H1 (cell line): ENCODE measurements around the gene C13orf42. TPM values are rescaled to one million over a fixed set of nuclear protein-coding genes. Genes with fewer than 3 reads are reported as not detected.

Experiments
- CBX5 ChIP-seq: fragments of 300-800, 300-1000 bp; sonication (generic); IDR thresholded peaks from 2 replicates; pipeline ENCODE4 v1.7.1; 2016; ENCODE audit warnings: antibody characterized with exemption, low read length, low read depth
- CEBPB ChIP-seq: IDR thresholded peaks from 2 replicates; pipeline ENCODE4 v1.6.1; 2012; ENCODE audit warnings: low read depth, low read length
- EP300 ChIP-seq, 2 experiments: IDR thresholded peaks; 1 replicate in 1 of 2; 2 replicates in 1 of 2; pipeline ENCODE4 v1.6.1; 2011 to 2012; ENCODE audit warnings: low read depth in 2 of 2, low read length in 2 of 2, mild to moderate bottlenecking in 2 of 2, borderline replicate concordance in 1 of 2, inconsistent platforms in 1 of 2, moderate library complexity in 1 of 2
- GABPA ChIP-seq: IDR thresholded peaks from 2 replicates; pipeline ENCODE4 v1.6.1; 2011; ENCODE audit warnings: mild to moderate bottlenecking, low read length, moderate library complexity, borderline replicate concordance; ENCODE audit not compliant: insufficient read depth
- JUN ChIP-seq: IDR thresholded peaks from 2 replicates; pipeline ENCODE4 v1.6.1; 2011; ENCODE audit warnings: low read depth, mild to moderate bottlenecking, improper control_type of control experiment, low read length
- POLR2A ChIP-seq, 2 experiments: IDR thresholded peaks; 1 replicate in 1 of 2; 2 replicates in 1 of 2; pipeline ENCODE4 v1.6.1; 2011; ENCODE audit warnings: low read depth in 2 of 2, low read length in 2 of 2, mild to moderate bottlenecking in 2 of 2; ENCODE audit errors: control extremely low read depth in 1 of 2
- RFX5 ChIP-seq: IDR thresholded peaks from 2 replicates; pipeline ENCODE4 v1.6.1; 2011; ENCODE audit warnings: low read depth, low read length, improper control_type of control experiment, borderline replicate concordance
- TEAD4 ChIP-seq: IDR thresholded peaks from 2 replicates; pipeline ENCODE4 v1.6.1; 2012; ENCODE audit warnings: low read depth, low read length, inconsistent platforms, mixed read lengths
- polyA plus RNA-seq, 7 experiments: library from polyadenylated mRNA; depleted of rRNA in 3 of 7; stranded (reverse) in 5 of 7; unstranded in 2 of 7; fragments of >200 nt in 5 of 7; fragments of 200-250 nt in 2 of 7; gene quantifications; 1 replicate in 5 of 7; 2 replicates in 1 of 7; 4 replicates in 1 of 7; pipeline versions ENCODE4 v1.2.1 to v1.2.3, GENCODE V29; 2011 to 2013; ENCODE audit warnings: missing spikeins in 2 of 7, mixed read lengths in 2 of 7
- total RNA-seq: library from RNA; stranded (reverse); fragmentation: NEBNext Ultra II Directional; extraction: Animal tissue kit (Norgen Biotek cat#: 25700); gene quantifications from 2 replicates; pipeline ENCODE4 v1.2.1, GENCODE V29; 2021
- TF ChIP-seq, protein P1 (sequence below): fragments of 300-600 bp; sonication (generic); IDR thresholded peaks from 2 replicates; pipeline ENCODE4 v1.7.1; 2012; ENCODE audit warnings: low read length, moderate library complexity, mild to moderate bottlenecking, inconsistent platforms; ENCODE audit not compliant: insufficient replicate concordance
- TF ChIP-seq, protein P2 (sequence below): IDR thresholded peaks from 2 replicates; pipeline ENCODE4 v1.6.1; 2011; ENCODE audit warnings: low read depth, mild to moderate bottlenecking, low read length; ENCODE audit not compliant: insufficient read depth
- TF ChIP-seq, protein P3 (sequence below): IDR thresholded peaks from 2 replicates; pipeline ENCODE4 v1.6.1; 2012; ENCODE audit warnings: inconsistent platforms

Gene C13orf42
- total and polyA plus RNA-seq, 2 of the 8 experiments (the other 6 are each of a cell fraction or from before 2014, with no cell fraction given): 9.9 to 10.1 TPM

DNA sequence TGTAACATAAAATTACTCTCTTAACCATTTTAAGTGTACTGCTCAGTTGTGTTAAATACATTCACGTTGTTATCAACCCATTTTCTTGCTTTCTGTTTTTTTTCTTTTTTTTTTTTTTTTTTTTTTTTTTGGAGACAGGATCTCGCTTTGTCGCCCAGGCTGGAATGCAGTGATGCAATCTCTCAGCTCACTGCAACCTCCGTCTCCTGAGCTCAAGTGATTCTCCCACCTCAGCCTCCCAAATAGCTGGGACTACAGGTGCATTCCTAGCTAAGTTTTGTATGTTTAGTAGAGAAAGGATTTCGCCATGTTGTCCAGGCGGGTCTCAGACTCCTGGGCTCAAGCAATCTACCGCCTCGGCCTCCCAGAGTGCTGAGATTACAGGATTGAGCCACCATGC lies 42.5 kb upstream of the C13orf42 start (continued):
- TF ChIP-seq, protein P1, sequence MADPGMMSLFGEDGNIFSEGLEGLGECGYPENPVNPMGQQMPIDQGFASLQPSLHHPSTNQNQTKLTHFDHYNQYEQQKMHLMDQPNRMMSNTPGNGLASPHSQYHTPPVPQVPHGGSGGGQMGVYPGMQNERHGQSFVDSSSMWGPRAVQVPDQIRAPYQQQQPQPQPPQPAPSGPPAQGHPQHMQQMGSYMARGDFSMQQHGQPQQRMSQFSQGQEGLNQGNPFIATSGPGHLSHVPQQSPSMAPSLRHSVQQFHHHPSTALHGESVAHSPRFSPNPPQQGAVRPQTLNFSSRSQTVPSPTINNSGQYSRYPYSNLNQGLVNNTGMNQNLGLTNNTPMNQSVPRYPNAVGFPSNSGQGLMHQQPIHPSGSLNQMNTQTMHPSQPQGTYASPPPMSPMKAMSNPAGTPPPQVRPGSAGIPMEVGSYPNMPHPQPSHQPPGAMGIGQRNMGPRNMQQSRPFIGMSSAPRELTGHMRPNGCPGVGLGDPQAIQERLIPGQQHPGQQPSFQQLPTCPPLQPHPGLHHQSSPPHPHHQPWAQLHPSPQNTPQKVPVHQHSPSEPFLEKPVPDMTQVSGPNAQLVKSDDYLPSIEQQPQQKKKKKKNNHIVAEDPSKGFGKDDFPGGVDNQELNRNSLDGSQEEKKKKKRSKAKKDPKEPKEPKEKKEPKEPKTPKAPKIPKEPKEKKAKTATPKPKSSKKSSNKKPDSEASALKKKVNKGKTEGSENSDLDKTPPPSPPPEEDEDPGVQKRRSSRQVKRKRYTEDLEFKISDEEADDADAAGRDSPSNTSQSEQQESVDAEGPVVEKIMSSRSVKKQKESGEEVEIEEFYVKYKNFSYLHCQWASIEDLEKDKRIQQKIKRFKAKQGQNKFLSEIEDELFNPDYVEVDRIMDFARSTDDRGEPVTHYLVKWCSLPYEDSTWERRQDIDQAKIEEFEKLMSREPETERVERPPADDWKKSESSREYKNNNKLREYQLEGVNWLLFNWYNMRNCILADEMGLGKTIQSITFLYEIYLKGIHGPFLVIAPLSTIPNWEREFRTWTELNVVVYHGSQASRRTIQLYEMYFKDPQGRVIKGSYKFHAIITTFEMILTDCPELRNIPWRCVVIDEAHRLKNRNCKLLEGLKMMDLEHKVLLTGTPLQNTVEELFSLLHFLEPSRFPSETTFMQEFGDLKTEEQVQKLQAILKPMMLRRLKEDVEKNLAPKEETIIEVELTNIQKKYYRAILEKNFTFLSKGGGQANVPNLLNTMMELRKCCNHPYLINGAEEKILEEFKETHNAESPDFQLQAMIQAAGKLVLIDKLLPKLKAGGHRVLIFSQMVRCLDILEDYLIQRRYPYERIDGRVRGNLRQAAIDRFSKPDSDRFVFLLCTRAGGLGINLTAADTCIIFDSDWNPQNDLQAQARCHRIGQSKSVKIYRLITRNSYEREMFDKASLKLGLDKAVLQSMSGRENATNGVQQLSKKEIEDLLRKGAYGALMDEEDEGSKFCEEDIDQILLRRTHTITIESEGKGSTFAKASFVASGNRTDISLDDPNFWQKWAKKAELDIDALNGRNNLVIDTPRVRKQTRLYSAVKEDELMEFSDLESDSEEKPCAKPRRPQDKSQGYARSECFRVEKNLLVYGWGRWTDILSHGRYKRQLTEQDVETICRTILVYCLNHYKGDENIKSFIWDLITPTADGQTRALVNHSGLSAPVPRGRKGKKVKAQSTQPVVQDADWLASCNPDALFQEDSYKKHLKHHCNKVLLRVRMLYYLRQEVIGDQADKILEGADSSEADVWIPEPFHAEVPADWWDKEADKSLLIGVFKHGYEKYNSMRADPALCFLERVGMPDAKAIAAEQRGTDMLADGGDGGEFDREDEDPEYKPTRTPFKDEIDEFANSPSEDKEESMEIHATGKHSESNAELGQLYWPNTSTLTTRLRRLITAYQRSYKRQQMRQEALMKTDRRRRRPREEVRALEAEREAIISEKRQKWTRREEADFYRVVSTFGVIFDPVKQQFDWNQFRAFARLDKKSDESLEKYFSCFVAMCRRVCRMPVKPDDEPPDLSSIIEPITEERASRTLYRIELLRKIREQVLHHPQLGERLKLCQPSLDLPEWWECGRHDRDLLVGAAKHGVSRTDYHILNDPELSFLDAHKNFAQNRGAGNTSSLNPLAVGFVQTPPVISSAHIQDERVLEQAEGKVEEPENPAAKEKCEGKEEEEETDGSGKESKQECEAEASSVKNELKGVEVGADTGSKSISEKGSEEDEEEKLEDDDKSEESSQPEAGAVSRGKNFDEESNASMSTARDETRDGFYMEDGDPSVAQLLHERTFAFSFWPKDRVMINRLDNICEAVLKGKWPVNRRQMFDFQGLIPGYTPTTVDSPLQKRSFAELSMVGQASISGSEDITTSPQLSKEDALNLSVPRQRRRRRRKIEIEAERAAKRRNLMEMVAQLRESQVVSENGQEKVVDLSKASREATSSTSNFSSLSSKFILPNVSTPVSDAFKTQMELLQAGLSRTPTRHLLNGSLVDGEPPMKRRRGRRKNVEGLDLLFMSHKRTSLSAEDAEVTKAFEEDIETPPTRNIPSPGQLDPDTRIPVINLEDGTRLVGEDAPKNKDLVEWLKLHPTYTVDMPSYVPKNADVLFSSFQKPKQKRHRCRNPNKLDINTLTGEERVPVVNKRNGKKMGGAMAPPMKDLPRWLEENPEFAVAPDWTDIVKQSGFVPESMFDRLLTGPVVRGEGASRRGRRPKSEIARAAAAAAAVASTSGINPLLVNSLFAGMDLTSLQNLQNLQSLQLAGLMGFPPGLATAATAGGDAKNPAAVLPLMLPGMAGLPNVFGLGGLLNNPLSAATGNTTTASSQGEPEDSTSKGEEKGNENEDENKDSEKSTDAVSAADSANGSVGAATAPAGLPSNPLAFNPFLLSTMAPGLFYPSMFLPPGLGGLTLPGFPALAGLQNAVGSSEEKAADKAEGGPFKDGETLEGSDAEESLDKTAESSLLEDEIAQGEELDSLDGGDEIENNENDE: no peak
- TF ChIP-seq JUN: no peak
- TF ChIP-seq CBX5: no peak
- TF ChIP-seq TEAD4: peak; percentile 90
- TF ChIP-seq, protein P2, sequence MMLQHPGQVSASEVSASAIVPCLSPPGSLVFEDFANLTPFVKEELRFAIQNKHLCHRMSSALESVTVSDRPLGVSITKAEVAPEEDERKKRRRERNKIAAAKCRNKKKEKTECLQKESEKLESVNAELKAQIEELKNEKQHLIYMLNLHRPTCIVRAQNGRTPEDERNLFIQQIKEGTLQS: peak; percentile 86
- no peak for TF ChIP-seq POLR2A (IDR thresholded peaks at IDR 0.05; ENCODE audit: control extremely low read depth in 1 of 2, low read depth in 2 of 2, low read length in 2 of 2)
- TF ChIP-seq, protein P3, sequence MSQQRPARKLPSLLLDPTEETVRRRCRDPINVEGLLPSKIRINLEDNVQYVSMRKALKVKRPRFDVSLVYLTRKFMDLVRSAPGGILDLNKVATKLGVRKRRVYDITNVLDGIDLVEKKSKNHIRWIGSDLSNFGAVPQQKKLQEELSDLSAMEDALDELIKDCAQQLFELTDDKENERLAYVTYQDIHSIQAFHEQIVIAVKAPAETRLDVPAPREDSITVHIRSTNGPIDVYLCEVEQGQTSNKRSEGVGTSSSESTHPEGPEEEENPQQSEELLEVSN: no peak
- TF ChIP-seq CEBPB: peak; percentile 97
- TF ChIP-seq RFX5: no peak
- TF ChIP-seq EP300 (IDR thresholded peaks at IDR 0.05; ENCODE audit: borderline replicate concordance in 1 of 2, low read depth in 2 of 2, low read length in 2 of 2): no peak
- TF ChIP-seq GABPA: no peak
